Measurements from ENCODE around the gene COG5.

Gene COG5

GRCh38 chr7:107453388-107453787, 110.3 kb downstream of the COG5 start:
- no peak for DNase-seq

GRCh38 chr7:107450970-107451369, 112.8 kb downstream of the COG5 start:
- DNase-seq: no peak

- no peak for DNase-seq
These were observed 116.7 kb downstream of the COG5 start for GRCh38 chr7:107446988-107447387.

GRCh38 chr7:107446531-107446930, 117.2 kb downstream of the COG5 start:
- DNase-seq: no peak

- DNase-seq: no peak
These were observed 121.0 kb downstream of the COG5 start for GRCh38 chr7:107442678-107443077.

GRCh38 chr7:107441581-107442422, 121.9 kb downstream of the COG5 start:
- no peak for DNase-seq

GRCh38 chr7:107439025-107439424, 124.7 kb downstream of the COG5 start:
- no peak for DNase-seq

- no peak for DNase-seq
These were observed 128.0 kb downstream of the COG5 start for GRCh38 chr7:107435749-107436148.

- no peak for DNase-seq
These were observed 131.5 kb downstream of the COG5 start for GRCh38 chr7:107432261-107432660.

GRCh38 chr7:107430057-107430456, 133.7 kb downstream of the COG5 start:
- no peak for DNase-seq

GRCh38 chr7:107428642-107429041, 135.1 kb downstream of the COG5 start:
- DNase-seq: no peak

- DNase-seq: no peak
These were observed 136.3 kb downstream of the COG5 start for GRCh38 chr7:107427462-107427861.

GRCh38 chr7:107414198-107414597, 149.5 kb downstream of the COG5 start:
- no peak for DNase-seq

GRCh38 chr7:107408349-107408748, 155.4 kb downstream of the COG5 start:
- DNase-seq: no peak

GRCh38 chr7:107405559-107405958, 158.2 kb downstream of the COG5 start:
- DNase-seq: no peak

- DNase-seq: no peak
These were observed 158.8 kb downstream of the COG5 start for GRCh38 chr7:107404740-107405537.

GRCh38 chr7:107398161-107398560, 165.6 kb downstream of the COG5 start:
- DNase-seq: no peak

GRCh38 chr7:107396990-107397389, 166.7 kb downstream of the COG5 start:
- no peak for DNase-seq

- no peak for DNase-seq
These were observed 167.6 kb downstream of the COG5 start for GRCh38 chr7:107396081-107396480.

- no peak for DNase-seq
These were observed 168.9 kb downstream of the COG5 start for GRCh38 chr7:107394831-107395230.

GRCh38 chr7:107394276-107394675, 169.4 kb downstream of the COG5 start:
- no peak for DNase-seq

GRCh38 chr7:107392830-107393229, 170.9 kb downstream of the COG5 start:
- no peak for DNase-seq

GRCh38 chr7:107390916-107391315, 172.8 kb downstream of the COG5 start:
- DNase-seq: no peak

- no peak for DNase-seq
These were observed 175.1 kb downstream of the COG5 start for GRCh38 chr7:107388604-107389003.

Measured in cortex of kidney (tissue), 1 donor.